ENCODE data around the gene TNFAIP6.

- no peak for TF ChIP-seq CHD2 (IDR thresholded peaks at IDR 0.05; ENCODE audit: low read length, partially characterized antibody)
- TF ChIP-seq CTCF (IDR thresholded peaks at IDR 0.05) = no peak
- TF ChIP-seq TCF12 (IDR thresholded peaks at IDR 0.05) = no peak
- TF ChIP-seq EZH2phosphoT487 (IDR thresholded peaks at IDR 0.05; ENCODE audit: borderline replicate concordance, low read depth) = no peak
- TF ChIP-seq, protein P1, sequence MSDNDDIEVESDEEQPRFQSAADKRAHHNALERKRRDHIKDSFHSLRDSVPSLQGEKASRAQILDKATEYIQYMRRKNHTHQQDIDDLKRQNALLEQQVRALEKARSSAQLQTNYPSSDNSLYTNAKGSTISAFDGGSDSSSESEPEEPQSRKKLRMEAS (IDR thresholded peaks at IDR 0.05; ENCODE audit: low read depth) = no peak
- TF ChIP-seq TEAD4 (IDR thresholded peaks at IDR 0.05; ENCODE audit: borderline replicate concordance, insufficient read depth) = no peak
- TF ChIP-seq FOXM1 (IDR thresholded peaks at IDR 0.05; ENCODE audit: low read depth) = no peak
- TF ChIP-seq POLR2AphosphoS5 (IDR thresholded peaks at IDR 0.05; ENCODE audit: low read depth, low read length) = no peak
- no peak for TF ChIP-seq RCOR1 (IDR thresholded peaks at IDR 0.05; ENCODE audit: low read length)
- TF ChIP-seq JUND (IDR thresholded peaks at IDR 0.05) = no peak
These were observed 976 bp downstream of the TNFAIP6 start for GRCh38 chr2:151358166-151358970.

Measured in SK-N-SH (cell line).